ENCODE measurements around the gene DECR2.
"Not testable (repeated sequence)": the region's sequence is repeated elsewhere in the genome, so short reads cannot be mapped to it uniquely, and the experiment has no call there.

DECR2 gene

GRCh38 chr16:411576-412265 lies 10.0 kb downstream of the DECR2 start:
- no peak overlapping the region for H4K91ac ChIP-seq (ENCODE audit: low read depth, low read length)
- no peak for DNase-seq
- H4K8ac ChIP-seq (ENCODE audit: low read depth, low read length): no peak overlapping the region
- no peak overlapping the region for H3K4me3 ChIP-seq (ENCODE audit: low read depth, low read length)
- H3K18ac ChIP-seq (ENCODE audit: low read length): no peak overlapping the region
- no peak overlapping the region for H3K4ac ChIP-seq (ENCODE audit: low read depth, low read length)
- H3K36me3 ChIP-seq (ENCODE audit: control insufficient read depth in 1 of 2, insufficient read depth in 2 of 2, low read length in 2 of 2): peaks cover 15 to 20% of the 10 kb centered on the region in 2 experiments
- no peak overlapping the region for H2BK12ac ChIP-seq (ENCODE audit: low read length)
- H3K79me1 ChIP-seq (ENCODE audit: low read length): peaks cover 2% of the 10 kb centered on the region
- H2BK5ac ChIP-seq (ENCODE audit: low read depth, low read length, poor library complexity): no peak overlapping the region
- H3K4me2 ChIP-seq (ENCODE audit: low read length): no peak overlapping the region
- H3K14ac ChIP-seq (ENCODE audit: low read length): no peak overlapping the region
- H4K12ac ChIP-seq (ENCODE audit: low read depth, low read length): no peak overlapping the region
- H3K9ac ChIP-seq (ENCODE audit: low read length): no peak overlapping the region
- H3K27ac ChIP-seq (ENCODE audit: low read depth, low read length): no peak overlapping the region
- no peak overlapping the region for H3K23ac ChIP-seq (ENCODE audit: low read length)
- no peaks in the 10 kb centered on the region for H3K79me2 ChIP-seq (ENCODE audit: control insufficient read depth, insufficient read depth, low read length, poor library complexity)
- no peak overlapping the region for H2AFZ ChIP-seq (ENCODE audit: insufficient read depth, low read length, poor library complexity)
- H2AK5ac ChIP-seq (ENCODE audit: low read length): no peak overlapping the region
- no peak overlapping the region for H2BK120ac ChIP-seq (ENCODE audit: insufficient read depth, low read length, poor library complexity)
- H3K9me3 ChIP-seq (ENCODE audit: insufficient read depth, low read depth, low read length): no peaks in the 10 kb centered on the region
- H3K27me3 ChIP-seq (ENCODE audit: insufficient read depth, low read length): no peaks in the 10 kb centered on the region
- peaks cover 3 to 5% of the 10 kb centered on the region in 2 experiments for H3K4me1 ChIP-seq (ENCODE audit: control insufficient read depth in 1 of 2, insufficient read depth in 2 of 2, low read length in 2 of 2)
- no CpG with 5 or more reads among the region's 26 CpGs for WGBS (ENCODE audit: extremely low coverage, insufficient coverage, insufficient read length)

- H2AK5ac ChIP-seq (ENCODE audit: low read length): peak overlapping the region; percentile 90
- no peak overlapping the region for H3K4me3 ChIP-seq (ENCODE audit: low read depth, low read length)
- H4K91ac ChIP-seq (ENCODE audit: low read depth, low read length): peak overlapping the region; percentile 77
- H3K14ac ChIP-seq (ENCODE audit: low read length): peak overlapping the region; percentile 62
- H2AFZ ChIP-seq (ENCODE audit: insufficient read depth, low read length, poor library complexity): peak overlapping the region; percentile 27
- peak overlapping the region; percentile 65 for H4K8ac ChIP-seq (ENCODE audit: low read depth, low read length)
- H2BK120ac ChIP-seq (ENCODE audit: insufficient read depth, low read length, poor library complexity): peak overlapping the region; percentile 31
- peaks cover 15 to 20% of the 10 kb centered on the region in 2 experiments for H3K36me3 ChIP-seq (ENCODE audit: control insufficient read depth in 1 of 2, insufficient read depth in 2 of 2, low read length in 2 of 2)
- H3K18ac ChIP-seq (ENCODE audit: low read length): peak overlapping the region; percentile 66
- H3K9me3 ChIP-seq (ENCODE audit: insufficient read depth, low read depth, low read length): no peaks in the 10 kb centered on the region
- peak overlapping the region; percentile 56 for H4K12ac ChIP-seq (ENCODE audit: low read depth, low read length)
- peak; percentile 93 to 95 for DNase-seq
- peak overlapping the region; percentile 82 for H2BK12ac ChIP-seq (ENCODE audit: low read length)
- H3K4ac ChIP-seq (ENCODE audit: low read depth, low read length): no peak overlapping the region
- H3K27me3 ChIP-seq (ENCODE audit: insufficient read depth, low read length): no peaks in the 10 kb centered on the region
- peaks cover 3 to 5% of the 10 kb centered on the region in 2 experiments for H3K4me1 ChIP-seq (ENCODE audit: control insufficient read depth in 1 of 2, insufficient read depth in 2 of 2, low read length in 2 of 2)
- no peak overlapping the region for H3K23ac ChIP-seq (ENCODE audit: low read length)
- no CpG with 5 or more reads among the region's 21 CpGs for WGBS (ENCODE audit: extremely low coverage, insufficient coverage, insufficient read length)
- no peak overlapping the region for H3K4me2 ChIP-seq (ENCODE audit: low read length)
- peak overlapping the region; percentile 53 for H2BK5ac ChIP-seq (ENCODE audit: low read depth, low read length, poor library complexity)
- H3K79me1 ChIP-seq (ENCODE audit: low read length): peaks cover 2% of the 10 kb centered on the region
- H3K27ac ChIP-seq (ENCODE audit: low read depth, low read length): peak overlapping the region; percentile 61
- H3K9ac ChIP-seq (ENCODE audit: low read length): no peak overlapping the region
- no peaks in the 10 kb centered on the region for H3K79me2 ChIP-seq (ENCODE audit: control insufficient read depth, insufficient read depth, low read length, poor library complexity)
These were observed 12.9 kb downstream of the DECR2 start for GRCh38 chr16:414395-415169.

GRCh38 chr16:415170-415498 lies 13.4 kb downstream of the DECR2 start:
- not testable (repeated sequence) for DNase-seq; H3K79me1 ChIP-seq (ENCODE audit: low read length); H3K4me1 ChIP-seq (ENCODE audit: control insufficient read depth in 1 of 2, insufficient read depth in 2 of 2, low read length in 2 of 2); H2BK12ac ChIP-seq (ENCODE audit: low read length); H3K23ac ChIP-seq (ENCODE audit: low read length); H4K91ac ChIP-seq (ENCODE audit: low read depth, low read length); H3K79me2 ChIP-seq (ENCODE audit: control insufficient read depth, insufficient read depth, low read length, poor library complexity); H3K4me2 ChIP-seq (ENCODE audit: low read length); H2AK5ac ChIP-seq (ENCODE audit: low read length); H2BK120ac ChIP-seq (ENCODE audit: insufficient read depth, low read length, poor library complexity); H3K27ac ChIP-seq (ENCODE audit: low read depth, low read length); H2BK5ac ChIP-seq (ENCODE audit: low read depth, low read length, poor library complexity); H3K9ac ChIP-seq (ENCODE audit: low read length); H4K12ac ChIP-seq (ENCODE audit: low read depth, low read length); H3K27me3 ChIP-seq (ENCODE audit: insufficient read depth, low read length); H3K9me3 ChIP-seq (ENCODE audit: insufficient read depth, low read depth, low read length); H3K18ac ChIP-seq (ENCODE audit: low read length); H3K14ac ChIP-seq (ENCODE audit: low read length); H3K4ac ChIP-seq (ENCODE audit: low read depth, low read length); H3K4me3 ChIP-seq (ENCODE audit: low read depth, low read length); H4K8ac ChIP-seq (ENCODE audit: low read depth, low read length); H2AFZ ChIP-seq (ENCODE audit: insufficient read depth, low read length, poor library complexity)
- no CpG with 5 or more reads among the region's 3 CpGs for WGBS (ENCODE audit: extremely low coverage, insufficient coverage, insufficient read length)
- H3K36me3 ChIP-seq (ENCODE audit: control insufficient read depth in 1 of 2, insufficient read depth in 2 of 2, low read length in 2 of 2): peaks cover 12 to 17% of the 10 kb centered on the region in 2 experiments

GRCh38 chr16:422179-422578 lies 20.5 kb downstream of the DECR2 start:
- Histone ChIP-seq H3K4me1 (ENCODE audit: control insufficient read depth in 1 of 2, insufficient read depth in 2 of 2, low read length in 2 of 2) (peaks cover 13 to 14% of the 10 kb centered on the region in 2 experiments), H3K27me3 (ENCODE audit: insufficient read depth, low read length) (peaks cover 17% of the 10 kb centered on the region), H3K79me2 (ENCODE audit: control insufficient read depth, insufficient read depth, low read length, poor library complexity) (peaks cover 10% of the 10 kb centered on the region)
- H2AFZ ChIP-seq (ENCODE audit: insufficient read depth, low read length, poor library complexity); H3K4me3 ChIP-seq (ENCODE audit: low read depth, low read length); H3K36me3 ChIP-seq (ENCODE audit: control insufficient read depth in 1 of 2, insufficient read depth in 2 of 2, low read length in 2 of 2); H2BK12ac ChIP-seq (ENCODE audit: low read length); H3K9me3 ChIP-seq (ENCODE audit: insufficient read depth, low read depth, low read length); H2BK5ac ChIP-seq (ENCODE audit: low read depth, low read length, poor library complexity); H2AK5ac ChIP-seq (ENCODE audit: low read length); H3K18ac ChIP-seq (ENCODE audit: low read length); H3K4me2 ChIP-seq (ENCODE audit: low read length); H3K23ac ChIP-seq (ENCODE audit: low read length); H3K14ac ChIP-seq (ENCODE audit: low read length); H4K8ac ChIP-seq (ENCODE audit: low read depth, low read length); H4K12ac ChIP-seq (ENCODE audit: low read depth, low read length); H3K9ac ChIP-seq (ENCODE audit: low read length); H3K79me1 ChIP-seq (ENCODE audit: low read length); H3K27ac ChIP-seq (ENCODE audit: low read depth, low read length); H2BK120ac ChIP-seq (ENCODE audit: insufficient read depth, low read length, poor library complexity); H4K91ac ChIP-seq (ENCODE audit: low read depth, low read length); DNase-seq; H3K4ac ChIP-seq (ENCODE audit: low read depth, low read length): not testable (repeated sequence)
- no CpG with 5 or more reads among the region's 13 CpGs for WGBS (ENCODE audit: extremely low coverage, insufficient coverage, insufficient read length)
